ENCODE data around the gene NFE2. TPM values are rescaled to one million over a fixed set of nuclear protein-coding genes. Genes with fewer than 3 reads are reported as not detected.

NFE2 gene
- total and polyA plus RNA-seq, 2 donors (not counting 3 experiments of a cell fraction or from before 2014, with no cell fraction given), result not detected

- H3K4me3 ChIP-seq (replicated peaks in 1 of 3; ENCODE audit: insufficient read depth in 1 of 3, low read depth in 1 of 3, low read length in 3 of 3), result no peak overlapping the region
- ChIA-PET POLR2A (interaction anchor here (0.6 kb wide), 1 partner anchor 99 kb away, joined by 3 read pairs; no protein-coding TSS in a partner anchor), CTCF (interaction anchor here (0.5 to 4.0 kb wide), 8 partner anchors 9 to 150 kb away, joined by 3 to 18 read pairs (median 4); partner anchors contain the start of gene COPZ1)
- dilution Hi-C loops (cut with MboI; ENCODE audit: extremely low pct_ligation_motif_present, low sequenced_read_pairs) (no loop called here), intact Hi-C loops (cut with micrococcal nuclease) (no loop called here)
- no peak overlapping the region for H3K9ac ChIP-seq (replicated peaks; ENCODE audit: extremely low read depth, insufficient read depth, low read length)
- BruUV-seq (replicated peaks), result no TSS peak
- H3K79me2 ChIP-seq (ENCODE audit: control insufficient read depth, insufficient read depth, low read length), result no peaks in the 10 kb centered on the region
- no peaks in the 10 kb centered on the region for H3K36me3 ChIP-seq (ENCODE audit: control insufficient read depth in 2 of 2, extremely low read depth in 1 of 2, insufficient read depth in 2 of 2, low read length in 2 of 2)
- no peaks in the 10 kb centered on the region for H3K9me3 ChIP-seq (replicated peaks; ENCODE audit: control insufficient read depth, insufficient read depth, low read length)
- FAIRE-seq (no peak), DNase-seq (ENCODE audit: low read depth, low spot score) (no peak)
- H3K4me1 ChIP-seq (ENCODE audit: control insufficient read depth, extremely low read depth, insufficient read depth, low read length), result no peaks in the 10 kb centered on the region
- no peak overlapping the region for H2AFZ ChIP-seq (ENCODE audit: low read depth, low read length)
- no peak overlapping the region for H3K27ac ChIP-seq (ENCODE audit: insufficient read depth, low read depth, low read length)
- no peak for TF ChIP-seq GATA2 (IDR thresholded peaks at IDR 0.05; ENCODE audit: insufficient read depth, insufficient read length, low read depth, low read length)
- TF ChIP-seq JUN (IDR thresholded peaks at IDR 0.05; ENCODE audit: borderline replicate concordance, insufficient read depth, insufficient read length, low read depth), result no peak
- no peak for TF ChIP-seq FOS (IDR thresholded peaks at IDR 0.05; ENCODE audit: borderline replicate concordance, insufficient read depth, low read length)
- no peak for TF ChIP-seq MYC (IDR thresholded peaks at IDR 0.05; ENCODE audit: low read depth, low read length)
- TF ChIP-seq EZH2 (IDR thresholded peaks at IDR 0.05; ENCODE audit: borderline replicate concordance, low read depth, low read length, severe bottlenecking), result no peak
- TF ChIP-seq POLR2AphosphoS5 (IDR thresholded peaks at IDR 0.05; ENCODE audit: insufficient read depth, low read depth, low read length), result no peak
- no peak for TF ChIP-seq CTCF (IDR thresholded peaks at IDR 0.05; ENCODE audit: extremely low read depth in 1 of 2, insufficient read depth in 1 of 2, low read depth in 1 of 2, low read length in 2 of 2)
- no peak for TF ChIP-seq MAX (IDR thresholded peaks at IDR 0.05; ENCODE audit: insufficient read depth, insufficient read length)
- TF ChIP-seq POLR2A (IDR thresholded peaks at IDR 0.05; ENCODE audit: low read depth, low read length), result no peak
- H3K9me1 ChIP-seq (replicated peaks; ENCODE audit: control insufficient read depth, extremely low read depth, insufficient read depth, low read length), result no peaks in the 10 kb centered on the region
- H4K20me1 ChIP-seq (replicated peaks; ENCODE audit: control insufficient read depth, extremely low read depth, insufficient read depth, low read length), result no peaks in the 10 kb centered on the region
- H3K27me3 ChIP-seq (ENCODE audit: control insufficient read depth in 2 of 2, insufficient read depth in 2 of 2, low read length in 2 of 2), result peaks cover 38 to 54% of the 10 kb centered on the region in 2 experiments
- no peak overlapping the region for H3K4me2 ChIP-seq (ENCODE audit: insufficient read depth, low read length)
Measured at GRCh38 chr12:54301428-54302048, 723 bp upstream of the NFE2 start.
